Femur (tissue), 1 donor: ENCODE data around the gene SERPINB6.
A peak's percentile ranks its signal among the peaks of the same experiment; 100 is the strongest.

Experiments
- DNase-seq: peaks from one replicate; pipeline ENCODE4 v3.0.0-alpha.2; 2017

Gene SERPINB6

GRCh38 chr6:2998998-2999617 lies 27.7 kb upstream of the SERPINB6 start:
- no peak for DNase-seq

DNA sequence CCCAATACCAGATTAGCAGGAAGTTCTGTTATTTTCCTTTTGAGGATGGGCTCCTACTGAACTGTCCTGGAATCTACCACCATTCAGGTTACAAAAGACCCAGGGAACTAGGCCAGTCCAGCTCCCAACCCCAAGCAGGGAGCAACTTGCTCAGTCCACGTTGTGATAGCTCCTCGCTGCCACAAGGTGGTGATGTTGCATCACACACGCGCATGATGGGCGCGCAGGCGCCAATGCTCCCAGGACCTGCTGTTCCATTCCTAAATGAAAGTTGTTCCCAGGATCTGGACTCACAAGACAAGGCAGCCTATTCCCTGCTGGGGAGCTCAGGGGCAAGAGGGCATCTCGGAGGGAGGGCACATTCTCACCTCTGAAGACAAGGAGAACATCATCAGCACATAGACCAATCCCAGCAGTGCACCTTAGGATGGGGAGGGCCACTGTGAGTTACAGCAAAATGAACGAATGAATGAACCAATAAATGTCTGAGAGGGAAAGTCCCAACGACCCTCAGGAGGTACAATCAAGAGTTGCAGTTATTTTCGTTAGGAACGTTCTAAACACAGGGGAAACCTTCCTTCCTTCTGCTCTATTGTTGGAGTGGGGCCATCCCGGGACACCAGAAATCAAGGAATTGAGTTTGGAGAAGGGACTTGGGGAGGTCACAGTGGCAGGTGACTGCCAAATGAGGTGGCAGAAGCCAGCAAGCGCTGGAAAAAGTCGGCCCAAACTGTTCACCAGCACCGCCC lies 27.1 kb upstream of the SERPINB6 start:
- peak; percentile 48 for DNase-seq

- DNase-seq, result no peak
These were observed 22.5 kb upstream of the SERPINB6 start for GRCh38 chr6:2993755-2994317.

DNA sequence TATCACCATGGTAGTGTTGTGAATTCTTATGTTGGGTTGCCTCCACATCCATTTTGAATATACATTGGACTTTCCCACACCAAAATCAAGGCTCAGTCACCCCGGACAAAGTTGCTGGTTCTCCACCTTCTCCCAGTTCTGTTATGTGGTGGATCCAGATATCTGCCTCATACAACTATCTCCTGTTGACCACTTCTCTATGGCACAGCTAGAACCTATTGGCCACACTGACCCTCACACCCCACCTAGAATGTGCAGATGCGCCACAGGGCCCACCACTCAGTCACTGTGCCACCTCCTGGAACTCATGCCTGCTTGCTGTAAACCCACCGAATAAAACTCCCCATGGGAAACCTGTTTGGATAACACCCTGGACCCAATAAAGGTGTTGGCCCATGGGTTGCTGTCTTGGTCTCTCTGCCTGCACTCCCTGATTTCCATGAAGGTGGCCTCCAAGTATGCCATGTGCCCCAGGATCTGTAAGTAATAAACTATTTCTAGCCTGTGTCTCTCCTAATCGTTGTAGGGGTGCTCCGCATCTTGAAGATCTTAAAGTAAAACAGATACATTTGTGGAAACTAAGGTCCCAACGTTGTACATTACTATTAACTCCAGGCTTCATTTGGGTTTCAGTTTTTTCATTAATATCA lies 21.1 kb upstream of the SERPINB6 start:
- DNase-seq, result no peak

DNA sequence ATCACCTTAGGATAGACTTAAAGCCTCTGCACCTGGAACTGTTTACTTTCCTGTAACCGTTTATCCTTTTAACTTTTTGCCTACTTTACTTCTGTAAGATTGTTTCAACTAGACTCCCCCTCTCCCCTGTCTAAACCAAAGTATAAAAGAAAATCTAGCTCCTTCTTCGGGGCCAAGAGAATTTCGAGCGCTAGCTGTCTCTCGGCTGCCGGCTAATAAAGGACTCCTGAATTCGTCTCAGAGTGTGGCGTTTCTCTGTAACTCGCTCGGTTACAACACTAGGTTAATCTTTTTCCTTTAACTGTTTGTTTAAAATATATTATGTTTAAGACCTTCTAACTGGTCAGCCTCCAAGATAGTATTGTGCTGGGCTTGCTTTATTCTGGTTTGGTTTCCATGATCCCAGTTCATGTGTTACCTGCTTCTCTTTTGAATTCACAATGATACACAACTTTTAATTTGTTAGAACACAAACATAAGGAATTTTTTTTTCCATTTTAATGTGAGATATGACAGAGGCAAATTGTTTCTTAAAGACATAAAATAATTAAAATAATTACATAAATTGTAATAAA lies 19.7 kb upstream of the SERPINB6 start:
- DNase-seq, result no peak

DNA sequence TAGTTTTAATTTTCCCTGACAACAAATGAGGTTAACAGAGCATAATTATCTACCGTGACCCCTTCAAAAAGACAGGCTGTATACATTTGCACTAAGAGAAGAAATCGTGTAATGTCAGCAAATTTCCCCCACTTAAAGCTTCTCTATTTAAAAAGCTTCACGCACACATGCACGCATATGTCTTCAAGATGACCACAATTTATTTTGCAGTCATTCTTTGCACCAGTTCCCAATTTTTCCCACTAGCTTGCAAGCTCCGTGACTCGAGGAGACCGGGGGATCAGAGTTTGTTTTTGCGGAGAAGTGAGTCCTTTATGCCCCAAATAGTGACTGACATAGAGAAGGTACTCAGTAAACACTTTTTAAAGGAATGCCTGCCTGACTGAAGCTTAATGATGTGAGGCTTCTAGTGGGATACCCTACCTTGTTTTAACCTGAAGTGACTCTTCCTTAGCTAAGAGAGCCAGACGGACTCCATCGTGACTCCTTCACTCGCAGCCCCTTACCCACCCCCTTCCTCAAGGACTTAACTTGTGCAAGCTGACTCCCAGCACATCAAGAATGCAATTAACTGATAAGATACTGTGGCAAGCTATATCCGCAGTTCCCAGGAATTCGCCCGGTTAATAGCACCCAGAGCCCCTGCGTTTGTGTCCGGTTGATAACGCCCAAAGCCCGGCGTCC lies 19.0 kb upstream of the SERPINB6 start:
- peak; percentile 49 for DNase-seq

- peak; percentile 94 for DNase-seq
These were observed 18.2 kb upstream of the SERPINB6 start for GRCh38 chr6:2989332-2990247.

- DNase-seq, result peak; percentile 92
These were observed 17.3 kb upstream of the SERPINB6 start for GRCh38 chr6:2988426-2989331.

- DNase-seq, result no peak
These were observed 16.7 kb upstream of the SERPINB6 start for GRCh38 chr6:2988094-2988425.

- peak; percentile 72 for DNase-seq
These were observed 15.4 kb upstream of the SERPINB6 start for GRCh38 chr6:2986722-2987221.

- no peak for DNase-seq
These were observed 13.5 kb upstream of the SERPINB6 start for GRCh38 chr6:2984738-2985406.

GRCh38 chr6:2982426-2983117 lies 11.2 kb upstream of the SERPINB6 start:
- DNase-seq, result no peak

GRCh38 chr6:2980465-2980855 lies 9.1 kb upstream of the SERPINB6 start:
- DNase-seq, result no peak

DNA sequence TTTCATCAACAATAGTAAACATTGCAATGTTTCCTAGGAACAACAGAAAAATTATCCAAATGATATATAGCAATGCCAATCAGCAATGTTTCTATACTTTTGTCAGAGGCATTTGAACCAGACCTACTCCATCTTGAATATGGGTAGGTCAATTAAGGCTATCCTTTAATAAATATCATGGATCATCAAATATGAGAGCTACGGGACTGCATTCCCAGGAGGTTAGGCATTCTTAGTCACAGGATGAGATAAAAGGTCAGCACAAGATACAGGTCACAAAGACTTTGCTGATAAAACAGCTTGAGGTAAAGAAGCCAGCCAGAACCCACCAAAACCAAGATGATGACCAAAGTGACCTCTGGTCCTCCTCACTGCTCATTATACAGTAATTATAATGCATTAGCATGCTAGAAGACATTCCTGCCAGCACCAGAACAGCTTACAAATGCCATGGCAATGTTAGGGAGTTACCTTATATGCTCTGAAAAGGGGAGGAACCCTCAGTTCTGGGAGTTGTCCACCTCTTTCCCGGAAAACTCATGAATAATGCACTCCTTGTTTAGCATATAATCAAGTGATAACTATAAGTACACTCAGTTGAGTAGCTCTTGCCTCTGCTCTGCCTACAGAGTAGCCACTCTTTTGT lies 8.6 kb upstream of the SERPINB6 start:
- DNase-seq, result no peak

DNA sequence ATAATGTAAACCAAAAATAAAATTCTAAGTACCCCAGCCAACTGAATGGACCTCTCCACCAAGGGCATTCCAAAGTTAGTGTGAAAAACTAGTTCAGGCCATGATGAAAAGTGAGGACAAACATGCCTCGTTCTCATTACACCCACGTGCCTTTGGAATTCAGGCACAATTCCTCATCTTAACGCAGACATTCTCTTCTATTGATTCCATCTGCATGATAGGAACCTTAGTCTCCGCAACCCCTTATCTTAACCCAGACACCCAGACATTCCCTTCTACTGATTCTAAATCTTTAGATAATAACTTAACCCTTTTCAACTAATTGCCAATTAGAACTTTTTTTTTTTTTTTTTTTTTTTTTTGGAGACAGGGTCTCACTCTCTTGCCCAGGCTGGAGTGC lies 7.6 kb upstream of the SERPINB6 start:
- no peak for DNase-seq

DNA sequence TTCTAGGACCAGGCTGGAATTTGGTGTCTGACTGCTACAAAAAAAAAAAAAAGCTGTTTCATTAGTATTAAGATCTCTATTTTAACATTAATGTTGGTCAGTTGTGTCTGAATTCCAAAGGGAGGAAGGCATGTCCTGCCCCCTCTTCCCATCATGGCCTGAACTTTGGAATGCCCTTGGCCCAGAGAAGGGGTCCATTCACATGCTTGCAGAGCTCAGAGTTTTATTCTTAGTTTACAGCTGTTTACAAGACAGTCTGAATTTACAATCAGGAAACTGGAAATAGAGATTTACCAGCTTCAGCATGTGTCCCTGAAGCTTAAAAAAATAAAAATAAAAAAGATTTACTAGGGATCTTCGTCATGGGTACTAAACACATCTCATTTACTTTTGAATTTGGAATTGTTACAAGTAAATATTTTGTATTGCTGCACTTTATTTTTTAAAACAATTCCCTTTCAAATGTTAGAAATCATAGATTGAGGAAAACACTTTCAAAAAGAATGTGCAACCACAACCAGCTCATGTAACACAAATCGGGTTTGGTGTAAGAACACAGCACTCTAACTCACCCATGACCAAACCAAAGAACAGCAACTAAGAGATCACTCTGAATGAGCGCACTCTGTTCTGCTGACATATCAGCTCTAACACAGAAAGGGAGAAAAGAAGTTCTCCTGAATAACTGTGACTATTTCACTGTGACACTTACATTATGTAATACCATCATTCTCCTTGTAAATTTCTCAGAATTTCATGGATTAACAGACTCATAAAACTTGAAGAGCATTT lies 6.6 kb upstream of the SERPINB6 start:
- DNase-seq, result no peak

DNA sequence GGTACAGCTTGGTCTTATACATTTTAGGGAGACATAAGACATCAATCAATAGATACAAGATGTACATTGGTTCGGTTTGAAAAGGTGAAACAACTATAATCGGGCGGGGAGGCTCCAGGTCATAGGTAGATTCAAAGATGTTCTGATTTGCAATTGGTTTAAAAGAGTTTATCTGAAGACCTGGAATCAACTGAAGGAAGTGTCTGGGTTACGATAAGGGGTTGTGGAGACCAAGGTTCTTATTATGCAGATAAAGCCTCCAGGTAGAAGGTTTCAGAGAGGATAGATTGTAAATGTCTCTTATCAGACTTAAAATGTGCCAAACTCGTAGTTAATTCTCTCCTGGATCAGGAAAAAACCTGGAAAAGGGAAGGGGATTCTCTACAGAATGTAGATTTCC lies 5.9 kb upstream of the SERPINB6 start:
- no peak for DNase-seq

GRCh38 chr6:2976571-2977085 lies 5.3 kb upstream of the SERPINB6 start:
- no peak for DNase-seq
